HCT116 (cell line): Measurements from ENCODE around the gene PPIL3. TPM values are rescaled to one million over a fixed set of nuclear protein-coding genes. Genes with fewer than 3 reads are reported as not detected.

Experiments
- ATAC-seq: fragments of 200-7000 bp; cut with Tn5 transposase; 2 replicates; pipeline ENCODE4 v1.9.1; 2020; ENCODE audit warnings: mild to moderate bottlenecking, moderate library complexity
- BruUV-seq: library from RNA; stranded (reverse); fragments of 400-500 nt; replicated peaks from 2 replicates; lab custom pipeline; 2021; lab: Mats Ljungman, UMichigan
- CTCF ChIA-PET: fragments of 300-600 bp; sonication (Branson Sonifier 250); formaldehyde crosslinking; loops from one replicate; lab custom pipeline; 2021; ENCODE audit warnings: antibody characterized with exemption; lab: Charles Lee
- POLR2A ChIA-PET: fragments of 300-600, 350-600 bp; sonication (Branson Sonifier 250); formaldehyde crosslinking; loops from one replicate; lab custom pipeline; 2021; ENCODE audit warnings: antibody characterized with exemption; lab: Charles Lee
- RAD21 ChIA-PET, 2 experiments: fragments of 300-600 bp; sonication (Branson Sonifier 250); formaldehyde crosslinking; loops; one replicate each; lab custom pipeline; 2023; ENCODE audit warnings: low total read pairs in 2 of 2; ENCODE audit not compliant: uncharacterized antibody in 2 of 2, unreplicated experiment in 2 of 2, low non-redundant PET in 1 of 2; lab: Charles Lee
- DNase-seq: peaks from one replicate; pipeline ENCODE4 v3.0.0-alpha.2; 2010; ENCODE audit warnings: low read depth, low spot score
- H2AFZ ChIP-seq: fragments of 200-600 bp; shearing (Covaris generic), sonication (generic); 2 replicates; pipeline ENCODE4 v1.6.1; 2017; ENCODE audit warnings: low read depth, mixed run types, mixed read lengths, antibody characterized with exemption, low read length; ENCODE audit not compliant: poor library complexity, severe bottlenecking
- H3K27ac ChIP-seq: 2 replicates; pipeline ENCODE4 v1.5.1; 2012; ENCODE audit warnings: low read depth, low read length
- H3K27me3 ChIP-seq: fragments of 200-600 bp; sonication (generic); 2 replicates; pipeline ENCODE4 v1.6.1; 2016; ENCODE audit warnings: mixed run types, low read length, mixed read lengths; ENCODE audit not compliant: insufficient read depth
- H3K36me3 ChIP-seq, 2 experiments: fragments of 200-500 bp in 1 of 2; fragments of 200-600 bp in 1 of 2; sonication (Bioruptor generic) in 1 of 2; sonication (generic) in 1 of 2; 2 replicates each; pipeline versions ENCODE4 v1.5.1 to v1.6.1; 2014 to 2016; ENCODE audit warnings: low read length in 2 of 2, inconsistent platforms in 1 of 2, mixed read lengths in 1 of 2, mixed run types in 1 of 2; ENCODE audit not compliant: insufficient read depth in 2 of 2, control insufficient read depth in 1 of 2
- H3K4me1 ChIP-seq, 2 experiments: fragments of 200-600 bp in 1 of 2; sonication (generic) in 1 of 2; 2 replicates each; pipeline versions ENCODE4 v1.5.1 to v1.6.1; 2012 to 2017; ENCODE audit warnings: low read length in 2 of 2, inconsistent platforms in 1 of 2, mild to moderate bottlenecking in 1 of 2, mixed read lengths in 1 of 2, mixed run types in 1 of 2, moderate library complexity in 1 of 2; ENCODE audit not compliant: insufficient read depth in 2 of 2, control insufficient read depth in 1 of 2
- H3K4me2 ChIP-seq: fragments of 200-600 bp; sonication (generic); 2 replicates; pipeline ENCODE4 v1.6.1; 2017; ENCODE audit warnings: mixed run types, low read length, mixed read lengths
- H3K4me3 ChIP-seq, 2 experiments: fragments of 200-600 bp in 1 of 2; sonication (generic) in 1 of 2; replicated peaks in 1 of 2; 2 replicates each; pipeline ENCODE4 v1.5.1; 2011 to 2016; ENCODE audit warnings: low read length in 2 of 2, control low read depth in 1 of 2, low read depth in 1 of 2, mild to moderate bottlenecking in 1 of 2, mixed read lengths in 1 of 2, mixed run types in 1 of 2
- H3K79me2 ChIP-seq: fragments of 200-600 bp; sonication (generic); 2 replicates; pipeline ENCODE4 v1.6.1; 2017; ENCODE audit warnings: mild to moderate bottlenecking, mixed run types, low read length, moderate library complexity, mixed read lengths; ENCODE audit not compliant: insufficient read depth
- H3K9ac ChIP-seq: fragments of 200-600 bp; sonication (generic); 2 replicates; pipeline ENCODE4 v1.6.1; 2016; ENCODE audit warnings: low read length, mixed read lengths
- H3K9me2 ChIP-seq: fragments of 200-600 bp; sonication (generic), shearing (Covaris generic); 2 replicates; pipeline ENCODE4 v1.6.1; 2017; ENCODE audit warnings: mixed run types, mild to moderate bottlenecking, moderate library complexity; ENCODE audit not compliant: insufficient read depth
- H3K9me3 ChIP-seq, 2 experiments: fragments of 200-500 bp in 1 of 2; fragments of 200-600 bp in 1 of 2; sonication (Bioruptor generic) in 1 of 2; sonication (generic) in 1 of 2; 2 replicates each; pipeline ENCODE4 v1.6.1; 2014 to 2017; ENCODE audit warnings: low read length in 2 of 2, mixed read lengths in 2 of 2, inconsistent platforms in 1 of 2, low read depth in 1 of 2, mild to moderate bottlenecking in 1 of 2, mixed run types in 1 of 2, moderate library complexity in 1 of 2; ENCODE audit not compliant: control insufficient read depth in 1 of 2, insufficient read depth in 1 of 2
- H4K20me1 ChIP-seq: fragments of 200-600 bp; sonication (generic), shearing (Covaris generic); 2 replicates; pipeline ENCODE4 v1.6.1; 2017; ENCODE audit warnings: mixed run types, mild to moderate bottlenecking, moderate library complexity; ENCODE audit not compliant: insufficient read depth
- EGR1 ChIP-seq: IDR thresholded peaks from 2 replicates; pipeline ENCODE4 v1.6.1; 2012; ENCODE audit warnings: low read depth
- FOSL1 ChIP-seq: IDR thresholded peaks from 2 replicates; pipeline ENCODE4 v1.6.1; 2012; ENCODE audit warnings: low read depth
- JUND ChIP-seq: IDR thresholded peaks from 2 replicates; pipeline ENCODE4 v1.6.1; 2012
- POLR2A ChIP-seq: IDR thresholded peaks from 2 replicates; pipeline ENCODE4 v1.7.0; 2011; ENCODE audit warnings: borderline replicate concordance; ENCODE audit not compliant: insufficient read depth, insufficient read length; ENCODE audit errors: extremely low read depth
- SIN3A ChIP-seq: IDR thresholded peaks from 2 replicates; pipeline ENCODE4 v1.6.1; 2012; ENCODE audit warnings: low read depth
- SP1 ChIP-seq: IDR thresholded peaks from 2 replicates; pipeline ENCODE4 v1.6.1; 2012; ENCODE audit warnings: low read depth
- SRF ChIP-seq: IDR thresholded peaks from 2 replicates; pipeline ENCODE4 v1.6.1; 2012; ENCODE audit warnings: low read depth
- TCF7L2 ChIP-seq: IDR thresholded peaks from 2 replicates; pipeline ENCODE4 v1.7.0; 2011; ENCODE audit warnings: borderline replicate concordance, inconsistent platforms; ENCODE audit not compliant: insufficient read depth, insufficient read length; ENCODE audit errors: extremely low read depth
- intact Hi-C: fragments of 100-400 bp; cut with micrococcal nuclease; formaldehyde crosslinking; loops from 2 replicates; pipeline ENCODE4 v1.10.0; 2022
- total RNA-seq: library from RNA; stranded (reverse); gene quantifications from one replicate; pipeline ENCODE4 v1.2.1, GENCODE V29; 2021; ENCODE audit not compliant: unreplicated experiment
- TF ChIP-seq, protein P1 (sequence below): IDR thresholded peaks from 2 replicates; pipeline ENCODE4 v1.6.1; 2012
- TF ChIP-seq, protein P2 (sequence below), 3 experiments: fragments of 200-600 bp in 1 of 3; sonication (generic) in 1 of 3; IDR thresholded peaks in 2 of 3; conservative IDR thresholded peaks in 1 of 3; 2 replicates each; pipeline ENCODE4 v1.5.1; 2012 to 2017; ENCODE audit warnings: low read depth in 2 of 3, low read length in 2 of 3, antibody characterized with exemption in 1 of 3, borderline replicate concordance in 1 of 3, control low read depth in 1 of 3, mild to moderate bottlenecking in 1 of 3, mixed read lengths in 1 of 3, mixed run types in 1 of 3, moderate library complexity in 1 of 3; ENCODE audit not compliant: insufficient read depth in 1 of 3

Gene PPIL3
- total RNA-seq, 1 experiment from 2014 or later, result 55.9 TPM

DNA sequence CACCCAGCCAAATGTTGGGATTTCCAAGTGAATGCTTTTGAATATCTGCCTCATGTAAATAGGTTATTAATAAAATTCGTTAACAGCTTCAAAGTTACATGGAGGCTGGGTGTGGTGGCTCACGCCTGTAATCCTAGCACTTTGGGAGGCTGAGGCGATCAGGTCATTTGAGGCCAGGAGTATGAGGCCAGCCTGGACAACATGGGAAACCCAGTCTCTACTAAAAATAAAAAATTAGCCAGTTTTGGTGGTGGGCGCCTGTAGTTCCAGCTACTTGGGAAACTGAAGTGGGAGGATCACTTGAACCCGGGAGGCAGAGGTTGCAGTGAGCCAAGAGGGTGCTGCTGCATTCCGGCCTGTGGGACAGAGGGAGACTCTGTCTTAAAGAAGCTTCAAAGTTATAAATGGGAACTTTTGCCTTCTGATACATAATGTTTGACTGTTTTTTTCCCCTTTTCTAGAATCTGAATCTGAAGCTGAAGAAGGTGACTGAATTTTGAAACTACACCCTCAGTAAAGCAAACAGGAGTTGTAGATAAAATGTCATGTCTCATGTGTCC is 67.1 kb downstream of the PPIL3 start:
- POLR2A ChIA-PET, result interaction anchor here (1.4 kb wide), 1 partner anchor 10 kb away, joined by 3 read pairs; the partner anchor contains the start of gene BZW1
- Histone ChIP-seq H3K27ac (no peak overlapping the region), H3K4me3 (no peak overlapping the region), H2AFZ (no peak overlapping the region), H3K4me2 (no peak overlapping the region), H3K79me2 (peaks cover 28% of the 10 kb centered on the region), H3K9ac (no peak overlapping the region)
- RAD21 ChIA-PET, result no interaction called here
- ATAC-seq, result no peak
- no peak for DNase-seq
- intact Hi-C loops, result no loop called here
- CTCF ChIA-PET, result no interaction called here
- BruUV-seq, result no TSS peak
- TF ChIP-seq, protein P1, sequence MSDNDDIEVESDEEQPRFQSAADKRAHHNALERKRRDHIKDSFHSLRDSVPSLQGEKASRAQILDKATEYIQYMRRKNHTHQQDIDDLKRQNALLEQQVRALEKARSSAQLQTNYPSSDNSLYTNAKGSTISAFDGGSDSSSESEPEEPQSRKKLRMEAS, result no peak
- TF ChIP-seq EGR1, result no peak
- no peak for TF ChIP-seq POLR2A
- TF ChIP-seq TCF7L2, result no peak
- TF ChIP-seq SIN3A, result no peak
- TF ChIP-seq SRF, result no peak
- no peak for TF ChIP-seq SP1
- TF ChIP-seq, protein P2, sequence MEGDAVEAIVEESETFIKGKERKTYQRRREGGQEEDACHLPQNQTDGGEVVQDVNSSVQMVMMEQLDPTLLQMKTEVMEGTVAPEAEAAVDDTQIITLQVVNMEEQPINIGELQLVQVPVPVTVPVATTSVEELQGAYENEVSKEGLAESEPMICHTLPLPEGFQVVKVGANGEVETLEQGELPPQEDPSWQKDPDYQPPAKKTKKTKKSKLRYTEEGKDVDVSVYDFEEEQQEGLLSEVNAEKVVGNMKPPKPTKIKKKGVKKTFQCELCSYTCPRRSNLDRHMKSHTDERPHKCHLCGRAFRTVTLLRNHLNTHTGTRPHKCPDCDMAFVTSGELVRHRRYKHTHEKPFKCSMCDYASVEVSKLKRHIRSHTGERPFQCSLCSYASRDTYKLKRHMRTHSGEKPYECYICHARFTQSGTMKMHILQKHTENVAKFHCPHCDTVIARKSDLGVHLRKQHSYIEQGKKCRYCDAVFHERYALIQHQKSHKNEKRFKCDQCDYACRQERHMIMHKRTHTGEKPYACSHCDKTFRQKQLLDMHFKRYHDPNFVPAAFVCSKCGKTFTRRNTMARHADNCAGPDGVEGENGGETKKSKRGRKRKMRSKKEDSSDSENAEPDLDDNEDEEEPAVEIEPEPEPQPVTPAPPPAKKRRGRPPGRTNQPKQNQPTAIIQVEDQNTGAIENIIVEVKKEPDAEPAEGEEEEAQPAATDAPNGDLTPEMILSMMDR (IDR thresholded peaks at IDR 0.05 in 2 of 3, conservative IDR thresholded peaks at IDR 0.05 in 1 of 3; ENCODE audit: borderline replicate concordance in 1 of 3, insufficient read depth in 1 of 3, low read depth in 2 of 3, low read length in 2 of 3), result no peak
- no peak for TF ChIP-seq FOSL1
- TF ChIP-seq JUND, result no peak
- TF ChIP-seq, all 23 proteins: peak for 0
- peaks cover 47 to 63% of the 10 kb centered on the region in 2 experiments for H3K36me3 ChIP-seq
- no peaks in the 10 kb centered on the region for H3K9me3 ChIP-seq
- peaks cover 21% of the 10 kb centered on the region; the same call in 1 of the 2 replicates for H4K20me1 ChIP-seq
- H3K9me2 ChIP-seq, result no peaks in the 10 kb centered on the region
- no peaks in the 10 kb centered on the region for H3K4me1 ChIP-seq
- no peaks in the 10 kb centered on the region for H3K27me3 ChIP-seq

Other genes with a start within 250 kb of the PPIL3 start
- gene BZW1, start 77.2 kb downstream of the PPIL3 start, total RNA-seq, result 454 TPM
- gene CLK1, start 24.4 kb downstream of the PPIL3 start, total RNA-seq, result 49.1 TPM
- 44.7 TPM for gene NIF3L1, start 294 bp upstream of the PPIL3 start, total RNA-seq
- gene ORC2, start 74.6 kb upstream of the PPIL3 start, total RNA-seq, result 51.9 TPM
- 9.9 TPM for gene HYCC2, start 182.6 kb upstream of the PPIL3 start, total RNA-seq
- 94.6 TPM for gene NDUFB3, start 182.9 kb upstream of the PPIL3 start, total RNA-seq
- gene CFLAR, start 227.1 kb upstream of the PPIL3 start, total RNA-seq, result 35.6 TPM